CD4-positive, alpha-beta T cell treated with Interleukin-6 at 100 ng/mL for 8 hours (primary cell): Measurements from ENCODE around the gene CSPG5.

ENCODE experiments used
- DNase-seq: peaks from one replicate; pipeline ENCODE4 v3.0.0-alpha.2; 2020; ENCODE audit warnings: mixed read lengths, low spot score

Gene CSPG5

DNA sequence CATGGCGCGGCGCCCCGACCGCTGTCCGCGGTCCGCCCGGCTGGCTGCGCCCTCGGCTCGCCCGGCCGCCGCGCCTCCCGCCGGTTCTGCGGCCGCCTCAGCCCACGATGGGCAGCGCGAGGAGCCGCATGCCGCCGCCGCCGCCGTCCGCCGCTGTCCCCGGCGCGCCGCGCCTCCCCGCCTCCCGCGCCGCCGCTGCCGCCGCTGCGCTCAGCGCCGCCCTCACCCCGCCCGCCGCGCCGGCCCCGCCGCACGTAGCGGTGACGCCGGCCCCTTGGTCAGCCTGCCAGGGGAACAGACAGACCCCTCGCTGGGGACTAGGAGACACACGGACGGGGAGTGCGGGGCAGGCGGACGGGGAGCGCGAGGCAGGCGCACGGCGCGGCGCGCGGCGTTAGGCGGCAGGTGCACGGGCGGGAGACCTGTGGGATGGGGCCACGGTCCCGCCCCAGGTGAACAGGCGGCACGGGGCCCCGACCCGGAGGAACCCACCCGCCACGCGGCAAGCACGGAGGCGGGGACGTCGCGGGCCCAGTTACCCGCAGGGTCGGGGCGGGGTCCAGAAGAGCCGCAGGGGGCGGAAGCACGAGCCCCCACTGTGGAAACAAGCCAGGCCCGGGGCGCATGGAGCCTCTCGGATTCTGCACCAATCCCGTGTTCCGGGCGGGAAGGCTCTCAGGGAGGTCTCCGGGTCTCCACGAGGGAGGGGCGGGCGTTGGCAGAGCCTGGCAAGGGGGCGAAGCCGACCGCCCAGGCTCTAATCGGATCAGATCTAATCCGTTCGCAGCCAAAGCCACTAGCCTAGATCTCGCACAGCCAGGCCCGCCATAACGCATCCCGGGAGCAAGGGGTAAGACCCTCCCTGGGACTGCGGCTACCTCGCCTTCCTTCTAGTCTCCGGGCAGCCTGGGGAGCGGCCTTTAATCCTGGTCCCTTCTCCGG lies at the start of gene CSPG5:
TSS of gene CSPG5 (minus strand) at position 175 of the 942 bp plus-strand sequence. CDS start at position 3, 172 bp downstream.
- no peak for DNase-seq

GRCh38 chr3:47628426-47628825 lies 49.8 kb upstream of the CSPG5 start:
- DNase-seq: no peak

DNA sequence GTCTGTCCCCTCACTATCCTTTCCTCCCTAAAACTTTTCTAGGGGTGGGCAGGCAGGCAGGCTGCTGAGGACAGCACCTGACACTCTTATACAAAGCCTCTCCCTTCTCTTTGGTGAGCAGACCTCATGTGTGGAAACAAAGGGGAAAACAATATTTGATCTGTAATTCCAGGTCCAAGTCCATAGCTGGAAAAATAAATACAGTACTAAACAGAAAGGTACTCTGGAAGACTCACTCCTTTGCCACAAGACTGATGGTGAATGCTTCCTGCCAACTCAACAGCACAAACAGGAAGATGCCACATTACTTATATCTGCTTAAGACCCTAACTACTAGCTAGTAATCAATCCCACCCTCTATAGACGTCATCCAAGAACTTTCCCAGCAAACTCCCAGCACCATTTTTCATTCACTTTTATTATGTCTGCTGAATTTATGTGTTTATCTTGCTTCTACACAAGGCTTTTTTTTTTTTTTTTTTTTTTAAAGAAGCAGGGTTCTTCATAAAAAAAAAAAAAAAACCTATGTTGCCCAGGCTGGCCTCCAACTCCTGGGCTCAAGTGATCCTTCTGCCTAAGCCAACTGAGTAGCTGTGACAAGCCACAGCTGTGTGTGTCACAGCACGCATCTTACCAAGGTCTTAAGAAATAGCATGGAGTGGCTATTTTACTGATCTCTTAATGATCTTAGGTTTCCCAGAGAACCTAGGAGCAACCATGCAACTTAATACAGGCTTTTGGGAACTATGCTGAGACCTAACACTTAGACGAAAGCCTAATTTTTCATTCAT lies 44.2 kb upstream of the CSPG5 start:
- no peak for DNase-seq

DNA sequence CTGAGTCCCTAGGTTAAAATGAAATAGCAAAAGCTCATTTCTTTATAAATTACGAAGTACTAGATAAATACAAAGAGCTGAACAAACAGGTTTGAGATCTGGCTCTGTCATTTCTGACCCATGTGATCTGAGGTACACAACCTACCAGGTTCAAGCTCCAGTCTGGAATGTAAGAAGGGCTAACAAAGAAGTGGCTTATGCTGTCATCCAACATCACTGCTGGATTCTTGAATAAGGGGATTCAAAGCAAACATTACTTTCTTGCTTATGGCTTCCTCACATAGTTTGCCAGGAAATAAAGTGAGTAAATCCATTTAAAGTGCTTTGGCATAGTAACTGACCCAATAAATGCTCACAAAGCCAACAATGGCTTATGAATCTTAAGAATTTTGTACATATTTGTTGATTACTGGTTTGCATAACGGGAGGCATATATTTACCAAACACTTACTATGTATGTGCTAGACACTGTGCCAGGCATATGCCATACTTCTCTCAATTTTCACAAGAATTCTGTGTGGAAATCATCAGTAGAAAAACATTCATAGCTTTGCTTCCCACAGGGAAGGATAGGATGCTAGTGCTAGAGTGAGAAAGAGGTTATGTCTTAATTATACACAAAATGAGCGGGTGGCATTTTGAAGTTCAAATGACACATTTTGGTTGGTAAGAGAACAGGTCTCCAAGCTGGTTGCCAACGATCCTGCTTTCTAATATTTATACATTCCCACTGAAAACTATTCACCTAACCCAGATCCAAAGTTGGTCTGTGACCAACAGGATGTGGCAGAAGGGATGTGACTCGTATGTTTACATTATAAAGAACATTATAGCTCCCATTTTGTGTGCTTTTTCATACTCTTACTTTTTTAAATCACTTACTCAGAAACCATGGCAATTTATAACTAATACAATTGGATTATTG lies 38.7 kb upstream of the CSPG5 start:
- DNase-seq: no peak

DNA sequence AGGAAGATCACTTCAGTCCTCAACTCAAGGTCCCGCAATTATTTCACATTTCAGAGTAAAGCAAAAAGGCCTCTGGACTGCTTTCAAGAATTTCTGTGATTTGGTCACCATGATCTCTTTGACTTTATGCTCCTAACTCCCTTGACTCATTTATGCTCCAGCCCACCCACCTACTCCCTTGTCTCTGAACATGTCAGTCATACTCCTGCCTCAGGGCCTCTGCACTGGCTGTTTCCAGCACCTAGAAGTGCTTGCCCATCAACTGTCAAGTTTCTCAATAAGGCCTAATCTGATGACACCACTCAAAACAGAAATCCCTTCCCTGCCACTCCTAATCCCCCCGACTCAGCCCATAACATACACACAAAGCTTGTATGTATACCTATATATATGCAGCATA lies 36.1 kb upstream of the CSPG5 start:
- no peak for DNase-seq

DNA sequence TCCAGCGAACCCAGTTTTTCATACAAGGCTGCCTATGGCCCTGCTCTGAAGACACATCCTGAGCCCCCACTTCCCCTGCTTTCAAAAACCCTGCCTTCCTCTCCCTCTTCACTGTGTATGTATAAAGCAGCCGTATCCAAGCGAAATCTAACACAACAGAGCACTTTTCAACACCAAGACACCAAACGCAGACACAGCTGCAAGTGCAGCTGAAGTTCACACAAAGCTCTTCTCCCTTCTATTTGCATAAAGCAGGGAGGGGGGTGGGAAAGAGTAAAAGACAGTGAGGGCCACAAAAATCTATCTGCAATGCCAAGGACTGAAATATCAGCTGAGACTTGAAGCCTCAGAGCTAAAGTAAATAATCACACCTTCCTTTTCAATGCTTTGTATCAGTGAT lies 35.1 kb upstream of the CSPG5 start:
- no peak for DNase-seq

DNA sequence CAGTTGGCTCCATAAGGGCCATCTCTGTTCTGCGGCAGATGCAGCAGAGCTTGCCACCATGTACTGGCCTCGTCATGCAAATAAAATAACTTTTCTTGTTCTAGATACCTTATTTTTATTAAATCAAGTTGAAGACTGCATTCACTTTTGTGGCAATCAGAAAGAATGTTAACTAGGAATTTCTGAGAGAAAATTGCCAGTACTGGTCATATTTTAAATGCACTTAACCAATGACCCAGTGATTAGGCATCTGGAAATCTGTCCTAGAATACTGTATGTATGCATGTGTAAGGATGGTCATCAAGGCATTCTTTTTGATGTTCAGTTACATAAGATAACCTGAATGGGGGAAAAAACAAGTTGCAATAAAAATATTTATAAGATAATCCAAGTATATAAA lies 34.2 kb upstream of the CSPG5 start:
- DNase-seq: no peak

GRCh38 chr3:47612178-47612577 lies 33.5 kb upstream of the CSPG5 start:
- no peak for DNase-seq

DNA sequence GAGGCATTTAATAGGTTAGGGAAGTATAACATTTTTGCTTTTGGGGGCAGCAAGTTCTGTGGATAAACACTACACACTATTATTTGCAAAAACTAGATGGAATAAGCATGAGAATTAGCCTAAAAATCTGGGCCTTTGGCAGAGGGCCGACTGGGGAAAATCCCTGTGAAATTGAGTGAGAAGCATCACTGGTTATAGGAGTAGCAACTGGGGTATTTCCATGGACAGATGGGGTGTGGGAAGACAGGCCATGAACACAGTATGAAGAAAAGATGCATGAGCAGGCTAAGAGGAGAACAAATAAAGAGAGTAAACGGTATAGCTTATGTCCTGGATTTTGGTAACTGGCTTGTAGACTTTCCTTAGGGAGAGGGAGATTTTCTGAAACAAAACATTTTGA lies 32.9 kb upstream of the CSPG5 start:
- no peak for DNase-seq

DNA sequence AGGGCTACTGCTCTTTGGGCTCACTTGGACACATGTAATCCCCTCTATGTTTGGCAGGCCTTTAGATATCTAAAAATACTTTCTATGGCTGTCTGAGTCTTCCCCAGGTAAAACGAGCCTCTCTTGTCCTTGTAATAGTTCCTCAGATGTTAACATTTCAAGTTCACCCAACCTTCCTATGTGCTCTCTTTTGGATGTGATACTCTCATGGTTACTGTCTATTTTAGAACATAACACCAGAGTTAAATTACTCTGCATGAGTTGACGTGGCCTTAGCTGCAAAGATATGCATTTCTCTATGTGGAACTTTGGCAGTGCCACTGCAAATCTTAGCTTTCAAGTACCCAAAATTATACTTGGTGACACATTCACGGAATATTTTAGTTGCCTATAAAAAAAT lies 31.9 kb upstream of the CSPG5 start:
- no peak for DNase-seq

DNA sequence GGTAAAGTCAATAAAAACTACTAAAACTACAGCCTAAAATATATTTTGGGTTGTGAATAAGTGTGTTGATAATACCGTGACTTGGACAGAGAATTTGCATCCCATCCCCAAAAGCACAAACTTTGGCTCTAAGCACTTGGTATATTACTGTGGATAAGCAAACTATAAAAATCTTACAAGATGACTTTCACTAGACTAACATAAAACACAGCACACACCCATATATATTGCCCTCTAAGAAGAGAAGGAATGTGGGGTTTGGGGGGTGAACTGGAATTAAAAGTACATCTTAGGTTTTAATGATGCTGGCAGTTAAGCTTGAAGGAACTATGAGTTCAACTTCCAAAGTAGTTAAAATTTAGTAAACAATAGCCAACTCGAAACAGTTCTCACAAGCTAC lies 28.7 kb upstream of the CSPG5 start:
- DNase-seq: no peak

DNA sequence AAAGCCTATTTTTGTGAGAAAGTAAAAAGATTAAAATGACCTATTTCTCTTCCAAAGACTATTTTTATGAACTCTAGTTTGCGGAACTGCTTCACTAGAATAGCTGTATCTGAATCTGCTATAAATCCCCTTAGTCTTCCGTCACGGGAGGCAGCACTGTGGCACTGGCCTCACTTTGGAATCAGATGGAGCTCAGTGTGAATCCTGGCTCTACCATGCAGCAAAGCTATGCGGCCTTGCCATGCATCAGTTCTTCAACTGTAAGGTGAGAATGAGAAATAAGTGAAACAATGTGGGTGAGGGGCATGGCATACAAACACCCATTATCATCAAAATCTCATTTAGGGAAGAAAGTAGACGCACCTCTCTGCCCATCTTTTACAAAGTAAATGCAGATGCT lies 27.5 kb upstream of the CSPG5 start:
- no peak for DNase-seq

DNA sequence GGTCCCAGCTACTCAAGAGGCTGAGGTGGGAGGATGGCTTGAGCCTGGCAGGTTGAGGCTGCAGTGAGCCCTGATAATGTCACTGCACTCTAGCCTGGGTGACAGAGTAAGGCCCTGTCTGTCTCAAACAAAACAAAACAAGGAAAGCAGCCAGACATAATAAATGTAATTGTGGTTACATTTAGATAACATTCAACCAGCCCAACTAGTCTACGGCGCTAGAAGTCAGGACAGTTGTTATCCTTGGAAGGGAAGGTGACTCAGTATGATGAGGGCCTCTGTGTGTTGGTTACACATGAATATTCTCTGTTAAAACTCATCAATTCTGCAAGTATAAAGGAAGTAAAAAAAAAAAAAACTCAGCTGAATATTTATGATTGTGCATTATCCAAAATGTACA lies 27.0 kb upstream of the CSPG5 start:
- DNase-seq: no peak

DNA sequence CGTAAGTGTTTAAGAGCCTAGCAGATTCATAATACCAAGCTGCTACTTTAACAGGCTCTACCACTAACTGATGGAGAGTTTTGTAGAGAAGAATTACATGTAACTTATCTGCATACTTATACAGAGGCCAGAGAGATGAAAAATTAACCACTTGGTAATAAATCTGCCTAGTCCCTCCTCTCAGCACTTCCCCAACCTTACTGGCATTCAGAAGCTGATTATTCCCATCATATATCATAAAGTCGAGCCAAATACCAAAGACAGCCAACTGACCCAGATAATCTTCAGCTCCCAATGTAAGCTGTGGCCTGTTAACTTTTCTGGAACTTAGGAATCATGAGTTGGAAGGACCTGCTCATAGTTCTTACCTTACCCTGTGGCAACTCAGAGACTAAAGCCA lies 25.5 kb upstream of the CSPG5 start:
- DNase-seq: no peak

DNA sequence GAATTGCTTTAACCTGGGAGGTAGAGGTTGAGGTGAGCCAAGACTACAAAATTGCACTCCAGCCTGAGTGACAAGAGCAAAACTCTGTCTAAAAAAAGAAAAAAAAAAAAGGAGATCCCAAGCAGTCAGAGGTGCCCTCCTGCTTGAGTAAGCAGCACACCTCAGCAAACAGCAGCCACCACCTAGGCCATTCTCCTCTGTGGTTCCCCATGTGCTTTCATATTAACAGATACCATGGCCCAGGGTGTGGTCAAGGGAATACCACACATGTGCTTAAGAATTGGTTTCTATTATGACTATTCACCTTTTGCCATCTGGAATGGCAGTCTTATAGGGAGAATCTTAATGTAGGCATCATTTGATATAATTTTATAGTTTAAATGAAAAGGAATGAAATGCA lies 24.7 kb upstream of the CSPG5 start:
- DNase-seq: no peak

GRCh38 chr3:47601281-47601680 lies 22.6 kb upstream of the CSPG5 start:
- DNase-seq: no peak

GRCh38 chr3:47594792-47595191 lies 16.1 kb upstream of the CSPG5 start:
- no peak for DNase-seq

DNA sequence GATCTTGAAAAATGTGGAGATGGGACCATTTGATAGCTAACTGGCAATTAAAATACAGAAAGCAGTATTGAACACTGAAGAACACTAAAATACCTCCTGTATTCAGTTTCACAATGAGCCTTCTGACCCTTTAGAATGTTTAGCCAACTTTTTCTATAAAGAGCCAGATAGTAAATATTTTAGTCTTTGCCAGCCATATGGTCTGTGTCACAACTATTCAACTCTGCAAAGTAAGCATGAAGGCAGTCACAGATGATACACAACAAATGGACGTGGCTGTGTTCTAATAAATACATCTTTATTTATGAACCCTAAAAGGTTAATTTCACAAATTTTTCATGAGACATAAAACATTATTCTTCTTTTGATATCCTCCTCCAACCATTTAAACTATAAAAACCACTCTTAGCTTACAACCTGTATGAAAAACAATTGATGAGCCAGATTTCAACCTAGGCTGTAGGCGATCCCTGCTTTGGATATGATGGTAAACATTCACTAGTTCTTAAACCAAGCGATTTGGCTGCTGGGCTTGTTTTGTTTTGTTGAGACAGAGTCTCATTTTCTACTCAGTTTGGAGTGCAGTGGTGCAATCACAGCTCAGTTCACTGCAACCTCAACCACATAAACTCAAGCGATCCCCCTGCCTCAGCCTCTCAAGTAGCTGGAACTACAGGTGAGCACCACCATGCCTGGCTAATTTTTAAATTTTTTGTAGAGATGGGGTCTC lies 13.6 kb upstream of the CSPG5 start:
- no peak for DNase-seq

GRCh38 chr3:47590216-47590615 lies 11.6 kb upstream of the CSPG5 start:
- DNase-seq: no peak

DNA sequence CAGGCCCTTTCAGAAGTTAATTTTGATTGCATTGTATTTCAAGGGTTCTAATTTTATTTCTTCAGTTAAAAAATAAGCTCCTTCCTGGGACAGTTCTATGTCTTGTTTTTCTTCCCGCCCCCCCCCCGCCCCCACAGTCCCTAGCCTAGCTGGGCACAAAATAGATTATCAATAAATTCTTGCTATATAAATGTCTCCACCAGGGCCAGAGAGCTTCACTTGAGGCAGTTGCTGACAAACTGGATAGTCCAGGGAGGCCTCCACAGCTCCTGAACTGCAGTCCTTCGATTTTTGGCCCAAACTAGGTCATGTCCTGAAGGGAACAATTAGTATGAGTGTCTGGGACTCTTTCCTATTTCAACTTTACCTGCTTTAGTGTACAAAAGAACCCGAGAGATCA lies 9.9 kb upstream of the CSPG5 start:
- DNase-seq: no peak

- DNase-seq: no peak
These were observed 9.4 kb upstream of the CSPG5 start for GRCh38 chr3:47588053-47588452.
